HG02678 (cell line): ENCODE results near the gene KCNJ16.

Source experiments
- ATAC-seq: cut with Tn5 transposase; IDR thresholded peaks from one replicate; pipeline ENCODE4 v1.9.1; 2021; ENCODE audit warnings: mild to moderate bottlenecking, moderate library complexity; ENCODE audit not compliant: unreplicated experiment

Gene KCNJ16

GRCh38 chr17:70168044-70168976 is 93.3 kb downstream of the KCNJ16 start:
- peak; percentile 11 for ATAC-seq

- peak; percentile 97 for ATAC-seq
Observed at GRCh38 chr17:70168977-70169708, 94.1 kb downstream of the KCNJ16 start, which contains the start of gene KCNJ2. TSS of gene KCNJ2 (plus strand) at chr17:70169532. CDS start at chr17:70175040, 5,508 bp downstream.

- ATAC-seq, result no peak
Observed at GRCh38 chr17:70169709-70170597, 94.9 kb downstream of the KCNJ16 start.

GRCh38 chr17:70171159-70171558 is 96.1 kb downstream of the KCNJ16 start:
- no peak for ATAC-seq

GRCh38 chr17:70172449-70172848 is 97.4 kb downstream of the KCNJ16 start:
- ATAC-seq, result no peak

- no peak for ATAC-seq
Observed at GRCh38 chr17:70172923-70173322, 97.9 kb downstream of the KCNJ16 start.

GRCh38 chr17:70173681-70174080 is 98.7 kb downstream of the KCNJ16 start:
- no peak for ATAC-seq

GRCh38 chr17:70181376-70181775 is 106.4 kb downstream of the KCNJ16 start:
- ATAC-seq, result no peak

- no peak for ATAC-seq
Observed at GRCh38 chr17:70181866-70182265, 106.8 kb downstream of the KCNJ16 start.

GRCh38 chr17:70183508-70183907 is 108.5 kb downstream of the KCNJ16 start:
- ATAC-seq, result no peak

GRCh38 chr17:70184207-70184606 is 109.2 kb downstream of the KCNJ16 start:
- ATAC-seq, result no peak

GRCh38 chr17:70184770-70185169 is 109.7 kb downstream of the KCNJ16 start:
- no peak for ATAC-seq
